Measurements from ENCODE around the gene HEATR5B. TPM values are rescaled to one million over a fixed set of nuclear protein-coding genes. Genes with fewer than 3 reads are reported as not detected.

The HEATR5B gene
- total and polyA plus RNA-seq, 9 of the 15 experiments (the other 6 are each of a cell fraction or from before 2014, with no cell fraction given) = 4.2 to 21.7 (median 12.2) TPM

DNA sequence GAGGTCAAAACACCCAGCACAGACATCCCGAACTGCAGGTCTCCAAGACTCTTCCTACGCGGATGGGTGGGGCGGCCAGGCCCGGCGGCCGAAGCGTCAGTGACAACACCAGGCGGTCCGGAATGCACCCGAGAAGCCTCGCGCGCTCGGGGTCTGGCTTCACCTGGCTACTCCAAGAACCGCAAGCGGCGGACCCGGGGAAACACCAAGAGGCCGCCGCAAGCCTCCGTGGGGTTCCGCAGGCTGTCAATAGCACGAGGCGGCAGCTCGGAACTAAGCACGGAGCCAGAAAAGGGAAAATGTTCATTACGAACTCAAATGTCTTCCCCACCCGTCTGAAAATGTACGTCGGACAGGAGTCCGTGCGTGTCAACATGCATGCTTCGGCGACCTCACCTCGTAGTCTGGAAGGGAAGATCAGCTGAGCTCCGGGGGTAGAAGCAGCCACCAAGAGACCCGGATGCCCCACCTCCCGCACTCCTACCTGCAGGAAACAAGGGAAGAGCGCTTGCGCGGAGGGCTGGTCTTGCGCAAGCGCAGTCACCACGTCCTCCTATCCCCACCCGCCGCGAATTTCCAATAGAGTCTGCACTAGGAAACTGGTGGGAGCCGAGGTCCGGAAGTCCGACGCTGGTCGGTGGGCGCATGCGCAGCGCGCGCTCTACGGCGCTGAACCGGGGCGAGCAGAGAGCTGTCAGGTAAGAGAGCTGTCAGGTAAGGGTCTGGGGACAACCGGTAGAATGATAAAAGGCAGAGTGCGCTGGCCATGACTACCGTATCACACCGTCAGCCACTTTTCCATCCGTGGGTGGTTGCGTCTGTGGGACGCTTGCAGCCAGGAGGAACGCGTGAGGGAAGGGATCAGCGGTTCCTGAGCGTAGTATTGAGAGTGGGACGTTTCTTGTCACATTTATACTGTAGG is at the start of gene HEATR5B, which contains the start of gene GPATCH11 (continued):
- no peak for TF ChIP-seq CHAMP1 (IDR thresholded peaks at IDR 0.05)
- 0 out of 2 replicates have a peak, but pooled peaks have one; percentile 77 for TF ChIP-seq ZNF395 (CRISPR knock-in tag; IDR thresholded peaks at IDR 0.05)
- TF ChIP-seq ZNF239 (CRISPR knock-in tag; IDR thresholded peaks at IDR 0.05) = no peak
- no peak for TF ChIP-seq RBM15 (IDR thresholded peaks at IDR 0.05; ENCODE audit: insufficient read depth, low read length)
- peak; percentile 42; the same call in 1 of the 2 replicates for TF ChIP-seq RB1 (IDR thresholded peaks at IDR 0.05; ENCODE audit: low read depth)
- TF ChIP-seq XRCC3 (IDR thresholded peaks at IDR 0.05) = no peak
- no peak for TF ChIP-seq FOXO4 (CRISPR knock-in tag; IDR thresholded peaks at IDR 0.05)
- TF ChIP-seq, protein P1, sequence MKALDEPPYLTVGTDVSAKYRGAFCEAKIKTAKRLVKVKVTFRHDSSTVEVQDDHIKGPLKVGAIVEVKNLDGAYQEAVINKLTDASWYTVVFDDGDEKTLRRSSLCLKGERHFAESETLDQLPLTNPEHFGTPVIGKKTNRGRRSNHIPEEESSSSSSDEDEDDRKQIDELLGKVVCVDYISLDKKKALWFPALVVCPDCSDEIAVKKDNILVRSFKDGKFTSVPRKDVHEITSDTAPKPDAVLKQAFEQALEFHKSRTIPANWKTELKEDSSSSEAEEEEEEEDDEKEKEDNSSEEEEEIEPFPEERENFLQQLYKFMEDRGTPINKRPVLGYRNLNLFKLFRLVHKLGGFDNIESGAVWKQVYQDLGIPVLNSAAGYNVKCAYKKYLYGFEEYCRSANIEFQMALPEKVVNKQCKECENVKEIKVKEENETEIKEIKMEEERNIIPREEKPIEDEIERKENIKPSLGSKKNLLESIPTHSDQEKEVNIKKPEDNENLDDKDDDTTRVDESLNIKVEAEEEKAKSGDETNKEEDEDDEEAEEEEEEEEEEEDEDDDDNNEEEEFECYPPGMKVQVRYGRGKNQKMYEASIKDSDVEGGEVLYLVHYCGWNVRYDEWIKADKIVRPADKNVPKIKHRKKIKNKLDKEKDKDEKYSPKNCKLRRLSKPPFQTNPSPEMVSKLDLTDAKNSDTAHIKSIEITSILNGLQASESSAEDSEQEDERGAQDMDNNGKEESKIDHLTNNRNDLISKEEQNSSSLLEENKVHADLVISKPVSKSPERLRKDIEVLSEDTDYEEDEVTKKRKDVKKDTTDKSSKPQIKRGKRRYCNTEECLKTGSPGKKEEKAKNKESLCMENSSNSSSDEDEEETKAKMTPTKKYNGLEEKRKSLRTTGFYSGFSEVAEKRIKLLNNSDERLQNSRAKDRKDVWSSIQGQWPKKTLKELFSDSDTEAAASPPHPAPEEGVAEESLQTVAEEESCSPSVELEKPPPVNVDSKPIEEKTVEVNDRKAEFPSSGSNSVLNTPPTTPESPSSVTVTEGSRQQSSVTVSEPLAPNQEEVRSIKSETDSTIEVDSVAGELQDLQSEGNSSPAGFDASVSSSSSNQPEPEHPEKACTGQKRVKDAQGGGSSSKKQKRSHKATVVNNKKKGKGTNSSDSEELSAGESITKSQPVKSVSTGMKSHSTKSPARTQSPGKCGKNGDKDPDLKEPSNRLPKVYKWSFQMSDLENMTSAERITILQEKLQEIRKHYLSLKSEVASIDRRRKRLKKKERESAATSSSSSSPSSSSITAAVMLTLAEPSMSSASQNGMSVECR (CRISPR knock-in tag; IDR thresholded peaks at IDR 0.05) = peak; percentile 90
- no peak for TF ChIP-seq TSC22D4 (tag; IDR thresholded peaks at IDR 0.05)
- peak; percentile 89 for TF ChIP-seq SAP30 (IDR thresholded peaks at IDR 0.05; ENCODE audit: borderline replicate concordance, insufficient read depth, low read depth, low read length, poor library complexity, severe bottlenecking)
- TF ChIP-seq MEF2D (tag; conservative IDR thresholded peaks at IDR 0.05; ENCODE audit: low read depth) = no peak
- no peak for TF ChIP-seq ZNF347 (CRISPR knock-in tag; IDR thresholded peaks at IDR 0.05; ENCODE audit: low read depth)
- TF ChIP-seq ZBTB9 (CRISPR knock-in tag; IDR thresholded peaks at IDR 0.05) = no peak
- TF ChIP-seq HDAC2 (IDR thresholded peaks at IDR 0.05) = peak; percentile 78
- TF ChIP-seq ZNF436 (CRISPR knock-in tag; IDR thresholded peaks at IDR 0.05) = no peak
